ENCODE results near the gene PTGIS.

The PTGIS gene

DNA sequence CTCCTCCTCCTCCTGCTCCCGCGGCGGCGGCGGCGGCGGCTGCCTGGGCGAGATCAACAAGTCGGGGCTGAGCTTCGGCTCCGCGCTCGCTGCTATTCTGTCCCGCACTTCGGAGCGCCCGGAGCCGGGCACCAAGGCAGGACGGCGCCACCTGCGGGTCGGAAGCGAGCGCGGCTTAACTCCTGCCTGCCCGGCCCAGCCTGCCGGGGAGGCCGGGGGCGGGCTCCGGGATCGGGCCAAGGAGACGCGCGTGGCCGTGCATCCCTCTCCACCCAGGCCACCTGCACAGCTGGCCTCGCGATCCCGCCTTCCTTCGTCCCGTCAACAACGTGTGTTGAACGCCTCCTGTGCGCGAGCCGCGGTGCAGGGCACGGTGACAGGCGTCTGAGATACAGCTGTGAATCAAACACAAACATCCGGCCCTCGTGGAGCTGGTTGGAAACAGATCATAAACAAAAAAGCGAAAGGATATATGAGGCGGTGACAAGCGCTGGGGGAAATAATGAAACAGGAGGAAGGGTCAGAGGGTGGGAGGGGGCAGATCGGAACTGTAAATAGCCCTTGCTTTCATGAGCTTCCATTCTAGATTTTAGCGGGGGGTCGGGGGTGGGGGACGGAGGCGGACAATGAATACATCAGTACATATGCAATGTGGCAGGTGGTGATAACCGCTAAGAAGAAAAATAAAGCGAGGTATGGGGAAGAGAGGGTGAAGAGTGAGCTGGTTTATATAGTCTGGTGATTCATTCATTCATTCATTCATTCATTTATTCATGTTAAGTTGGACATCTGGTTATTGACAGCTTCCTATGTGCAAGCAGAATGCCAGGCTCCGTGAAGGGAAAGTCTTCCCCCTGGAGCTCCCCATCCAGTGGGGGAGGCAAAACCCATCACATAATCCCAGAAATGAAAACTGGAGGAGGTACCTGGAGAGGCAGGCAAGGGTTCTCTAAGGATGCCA lies 83.5 kb downstream of the PTGIS start:
- peak overlapping the region; percentile 31 for H3K4me3 ChIP-seq (ENCODE audit: low read depth, low read length)
- peak; percentile 74 for TF ChIP-seq CTCF (IDR thresholded peaks at IDR 0.05; ENCODE audit: borderline replicate concordance, insufficient read depth, low read depth, low read length)

DNA sequence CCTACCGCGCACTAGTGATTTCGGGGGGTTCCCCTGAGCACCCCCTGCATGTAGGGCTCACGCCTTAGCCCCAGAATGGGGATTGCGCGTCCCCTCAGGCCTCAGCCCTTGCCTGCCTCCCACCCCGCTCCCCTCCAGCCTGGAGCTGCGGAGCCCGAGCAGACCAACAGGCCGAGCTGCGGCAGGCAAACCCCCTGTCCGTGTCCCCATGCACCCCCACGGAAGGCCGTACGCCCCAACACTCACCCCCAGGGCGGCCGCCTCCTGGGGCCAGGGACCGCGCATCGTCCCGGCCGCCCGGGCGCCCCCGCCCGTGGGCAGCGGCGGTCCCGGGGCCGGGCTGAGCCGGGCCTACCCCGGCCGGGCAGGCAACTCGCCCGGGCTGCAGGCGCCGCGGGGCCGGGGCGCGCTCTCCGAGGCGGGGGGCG lies 84.2 kb downstream of the PTGIS start:
- TF ChIP-seq CTCF (IDR thresholded peaks at IDR 0.05; ENCODE audit: borderline replicate concordance, insufficient read depth, low read depth, low read length): no peak
- no peak overlapping the region for H3K4me3 ChIP-seq (ENCODE audit: low read depth, low read length)

DNA sequence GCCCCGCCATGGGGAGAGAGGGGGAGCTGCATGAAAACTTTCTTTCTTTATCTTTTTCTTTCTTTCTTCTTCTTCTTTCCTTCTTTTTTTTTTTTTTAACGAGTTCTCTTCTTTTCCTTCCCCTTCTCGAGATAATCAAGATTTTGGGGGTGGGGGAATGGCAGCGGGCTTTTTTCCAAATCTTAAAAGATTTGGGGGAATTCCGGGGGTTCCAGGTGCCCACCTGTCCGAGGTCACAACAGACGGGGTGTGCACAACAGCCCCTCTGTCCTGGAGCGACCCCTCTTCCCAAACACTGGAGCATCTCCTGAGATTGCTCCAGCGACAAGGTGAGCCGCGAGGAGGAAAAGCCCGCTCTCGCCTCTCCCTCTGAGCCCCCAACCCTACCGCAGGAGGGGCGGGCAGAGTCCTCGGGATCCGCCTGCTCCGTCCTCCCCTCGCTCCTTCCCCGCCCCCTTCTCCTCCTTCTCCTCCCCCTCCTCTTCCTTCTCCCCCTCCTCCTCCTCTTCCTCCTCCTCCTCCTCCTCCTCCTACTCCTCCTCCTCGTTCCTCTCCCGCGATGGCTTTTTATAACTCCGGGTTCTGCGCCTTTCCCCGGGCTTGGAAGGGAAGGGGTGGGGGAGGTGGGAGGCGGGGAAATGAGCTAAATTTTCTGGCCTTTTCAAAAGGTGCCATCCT lies 84.8 kb downstream of the PTGIS start:
- no peak overlapping the region for H3K4me3 ChIP-seq (ENCODE audit: low read depth, low read length)
- no peak for TF ChIP-seq CTCF (IDR thresholded peaks at IDR 0.05; ENCODE audit: borderline replicate concordance, insufficient read depth, low read depth, low read length)

DNA sequence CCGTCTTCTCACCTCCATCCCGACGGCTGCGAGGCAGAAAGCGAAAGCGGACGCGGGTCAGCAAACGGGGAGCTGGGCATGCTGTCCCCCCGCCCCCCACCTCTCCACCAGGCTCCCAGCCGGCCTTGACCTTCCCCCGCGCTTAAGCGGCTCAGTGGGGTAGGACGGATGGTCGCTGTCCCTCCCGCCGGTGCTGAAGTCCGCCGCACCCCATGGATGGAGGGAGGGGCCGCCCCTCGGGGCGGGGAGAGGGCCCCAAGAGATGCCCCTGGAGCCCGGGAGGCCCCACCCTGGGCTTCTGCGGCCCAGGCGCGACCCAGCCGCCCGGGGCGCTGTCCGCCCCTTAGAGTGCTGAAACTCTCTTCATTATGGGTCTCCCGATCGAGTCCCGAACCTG lies 85.3 kb downstream of the PTGIS start, which contains the start of gene KCNB1:
Gene KCNB1, minus strand, starts transcription at position 48 of the 397 bp plus-strand sequence. CDS start 188 bp downstream, outside the sequence.
- H3K4me3 ChIP-seq (ENCODE audit: low read depth, low read length): no peak within 1 kb of the TSS
- no peak for TF ChIP-seq CTCF (IDR thresholded peaks at IDR 0.05; ENCODE audit: borderline replicate concordance, insufficient read depth, low read depth, low read length)

GRCh38 chr20:49482173-49482572 lies 85.8 kb downstream of the PTGIS start:
- no peak for TF ChIP-seq CTCF (IDR thresholded peaks at IDR 0.05; ENCODE audit: borderline replicate concordance, insufficient read depth, low read depth, low read length)
- H3K4me3 ChIP-seq (ENCODE audit: low read depth, low read length): no peak overlapping the region

DNA sequence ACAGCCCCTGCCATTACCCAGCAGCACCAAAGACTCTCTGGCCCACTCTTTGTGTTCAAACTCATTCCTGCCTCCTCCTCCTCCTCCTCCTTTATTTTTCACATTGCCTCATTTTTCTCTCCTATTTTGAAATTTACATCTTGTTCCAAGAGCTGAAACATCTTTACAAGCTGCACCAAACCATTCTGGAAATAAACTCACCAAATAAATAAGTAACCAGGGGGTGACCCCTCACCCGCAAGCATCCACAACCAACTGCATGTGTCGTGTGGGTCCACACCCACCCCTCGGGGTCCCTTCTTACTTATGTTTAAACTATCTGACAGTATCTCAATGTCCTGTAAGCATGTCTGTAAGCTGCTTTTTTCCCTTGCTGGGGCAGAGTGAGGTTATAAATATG lies 86.8 kb downstream of the PTGIS start:
- no peak for TF ChIP-seq CTCF (IDR thresholded peaks at IDR 0.05; ENCODE audit: borderline replicate concordance, insufficient read depth, low read depth, low read length)
- H3K4me3 ChIP-seq (ENCODE audit: low read depth, low read length): no peak overlapping the region

Data from GM12875 (cell line).